GM23338 (cell line): ENCODE results near the gene TRPC6. TPM values are rescaled to one million over a fixed set of nuclear protein-coding genes. Genes with fewer than 3 reads are reported as not detected.

Experiments used
- ATAC-seq: fragments of 200-7000 bp; cut with Tn5 transposase; 3 replicates; pipeline ENCODE4 v1.9.1; 2020
- DNase-seq: peaks from one replicate; pipeline ENCODE4 v3.0.0-alpha.2; 2015; ENCODE audit warnings: low spot score
- H2AFZ ChIP-seq: fragments of 200-600 bp; sonication (generic); 2 replicates; pipeline ENCODE4 v1.8.0; 2016; ENCODE audit warnings: antibody characterized with exemption, mild to moderate bottlenecking, moderate library complexity
- H3F3A ChIP-seq: fragments of 200-600 bp; sonication (generic); replicated peaks from 2 replicates; pipeline ENCODE4 v1.8.0; 2017; ENCODE audit warnings: antibody characterized with exemption, mixed run types, low read depth
- H3K27ac ChIP-seq: fragments of 200-600 bp; sonication (generic); 2 replicates; pipeline ENCODE4 v1.6.1; 2016; ENCODE audit warnings: low read depth
- H3K27me3 ChIP-seq: fragments of 200-600 bp; sonication (generic); 2 replicates; pipeline ENCODE4 v1.8.0; 2016; ENCODE audit warnings: mild to moderate bottlenecking, mixed run types, moderate library complexity; ENCODE audit not compliant: insufficient read depth
- H3K36me3 ChIP-seq: fragments of 200-600 bp; sonication (generic); 2 replicates; pipeline ENCODE4 v1.8.0; 2016; ENCODE audit warnings: mild to moderate bottlenecking; ENCODE audit not compliant: insufficient read depth
- H3K4me1 ChIP-seq: fragments of 200-600 bp; sonication (generic); 2 replicates; pipeline ENCODE4 v1.8.0; 2016; ENCODE audit warnings: mild to moderate bottlenecking, moderate library complexity; ENCODE audit not compliant: insufficient read depth
- H3K4me2 ChIP-seq: fragments of 200-600 bp; sonication (generic); 2 replicates; pipeline ENCODE4 v1.7.1; 2017; ENCODE audit warnings: mixed run types
- H3K4me3 ChIP-seq: fragments of 200-600 bp; sonication (generic); 2 replicates; pipeline ENCODE4 v1.6.1; 2016; ENCODE audit warnings: mixed run types
- H3K79me2 ChIP-seq: fragments of 200-600 bp; sonication (generic); replicated peaks from 2 replicates; pipeline ENCODE4 v1.8.0; 2017; ENCODE audit warnings: mild to moderate bottlenecking; ENCODE audit not compliant: insufficient read depth
- H3K9me2 ChIP-seq: fragments of 200-600 bp; sonication (generic); 2 replicates; pipeline ENCODE4 v1.8.0; 2017; ENCODE audit not compliant: insufficient read depth
- H4K20me1 ChIP-seq: fragments of 200-600 bp; sonication (generic); replicated peaks from 2 replicates; pipeline ENCODE4 v1.8.0; 2017; ENCODE audit warnings: mild to moderate bottlenecking; ENCODE audit not compliant: insufficient read depth
- H3K27ac Mint-ChIP-seq: 2 replicates; pipeline ENCODE4 v1.8.0; 2020; ENCODE audit warnings: inconsistent platforms, mild to moderate bottlenecking, moderate library complexity, mixed read lengths
- H3K27me3 Mint-ChIP-seq: 3 replicates; pipeline ENCODE4 v1.8.0; 2022; ENCODE audit warnings: low read depth, mild to moderate bottlenecking, moderate library complexity, mixed read lengths, inconsistent platforms; ENCODE audit not compliant: insufficient read depth, poor library complexity
- H3K36me3 Mint-ChIP-seq: 3 replicates; pipeline ENCODE4 v1.8.0; 2021; ENCODE audit warnings: low read depth, mild to moderate bottlenecking, inconsistent platforms, moderate library complexity, mixed read lengths
- H3K4me1 Mint-ChIP-seq: 3 replicates; pipeline ENCODE4 v1.8.0; 2020; ENCODE audit warnings: mild to moderate bottlenecking, inconsistent platforms, mixed read lengths
- H3K4me3 Mint-ChIP-seq: 3 replicates; pipeline ENCODE4 v1.8.0; 2021; ENCODE audit warnings: moderate library complexity, mild to moderate bottlenecking, inconsistent platforms, mixed read lengths
- H3K9me3 Mint-ChIP-seq: 3 replicates; pipeline ENCODE4 v1.8.0; 2020; ENCODE audit warnings: moderate library complexity, mild to moderate bottlenecking, inconsistent platforms, mixed read lengths
- CREB1 ChIP-seq: fragments of 250-450 bp; sonication (Bioruptor Pico); IDR thresholded peaks from 2 replicates; pipeline ENCODE4 v1.5.0; 2020; ENCODE audit warnings: low read depth, mild to moderate bottlenecking, moderate library complexity
- ETS1 ChIP-seq: IDR thresholded peaks from 2 replicates; pipeline ENCODE4 v1.6.1; 2016; ENCODE audit warnings: antibody characterized with exemption
- EZH2phosphoT487 ChIP-seq: fragments of 200-600 bp; sonication (generic); IDR thresholded peaks from one replicate; pipeline ENCODE4 v1.8.1; 2018; ENCODE audit warnings: antibody characterized with exemption; ENCODE audit not compliant: unreplicated experiment
- REST ChIP-seq: IDR thresholded peaks from one replicate; pipeline ENCODE4 v1.6.1; 2018; ENCODE audit warnings: antibody characterized with exemption; ENCODE audit not compliant: unreplicated experiment
- STAT1 ChIP-seq: IDR thresholded peaks from one replicate; pipeline ENCODE4 v1.6.1; 2016; ENCODE audit warnings: antibody characterized with exemption; ENCODE audit not compliant: unreplicated experiment
- ZNF114 ChIP-seq: fragments of 250-450 bp; sonication (Bioruptor Pico); IDR thresholded peaks from 2 replicates; pipeline ENCODE4 v1.5.0; 2020; ENCODE audit warnings: mild to moderate bottlenecking, moderate library complexity
- ZNF462 ChIP-seq: fragments of 250-450 bp; sonication (Bioruptor Pico); IDR thresholded peaks from 2 replicates; pipeline ENCODE4 v1.5.0; 2020; ENCODE audit warnings: mild to moderate bottlenecking, moderate library complexity
- polyA plus RNA-seq: library from polyadenylated mRNA; unstranded; fragments of >200 nt; fragmentation: Nextera tagmentation; extraction: Ambion mirVana; gene quantifications from 2 replicates; pipeline ENCODE4 v1.2.1, GENCODE V29; 2016
- total RNA-seq: library from RNA; depleted of rRNA; stranded (reverse); fragments of >200 nt; shearing (Covaris generic); gene quantifications from 2 replicates; pipeline ENCODE4 v1.2.3, GENCODE V29; 2014

TRPC6 gene
- total and polyA plus RNA-seq, 2 experiments from 2014 or later: 0.05 to 4.4 TPM

- Histone ChIP-seq H3K9me2 (peaks cover 3% of the 10 kb centered on the region; the same call in 1 of the 2 replicates), H3K27ac (no peak overlapping the region), H4K20me1 (no peaks in the 10 kb centered on the region), H2AFZ (no peak overlapping the region), H3K27me3 (no peaks in the 10 kb centered on the region), H3K4me2 (no peak overlapping the region), H3F3A (no peaks in the 10 kb centered on the region), H3K4me1 (no peaks in the 10 kb centered on the region), H3K79me2 (no peaks in the 10 kb centered on the region), H3K4me3 (no peak overlapping the region), H3K36me3 (no peaks in the 10 kb centered on the region)
- Mint-ChIP-seq H3K36me3 (no peaks in the 10 kb centered on the region), H3K27me3 (peaks cover 3% of the 10 kb centered on the region), H3K9me3 (no peaks in the 10 kb centered on the region), H3K4me1 (peaks cover 7% of the 10 kb centered on the region), H3K27ac (no peak overlapping the region), H3K4me3 (no peak overlapping the region)
- DNase-seq (no peak), ATAC-seq (no peak)
- TF ChIP-seq STAT1 (no peak), CREB1 (CRISPR knock-in tag) (no peak), ZNF462 (CRISPR knock-in tag) (no peak), ETS1 (no peak), REST (no peak), EZH2phosphoT487 (no peak), ZNF114 (CRISPR knock-in tag) (no peak)
These were observed 20.6 kb downstream of the TRPC6 start for GRCh38 chr11:101563166-101563565.
